NOMO-1 treated with dmso at 0.1 percent for 144 hours (cell line): ENCODE results near the gene CARNS1.
A peak's percentile ranks its signal among the peaks of the same experiment; 100 is the strongest.

ENCODE experiments used
- DNase-seq: peaks from one replicate; lab custom pipeline; 2025; ENCODE audit not compliant: unreplicated experiment; lab: John Stamatoyannopoulos, UW

CARNS1 gene, protein sequence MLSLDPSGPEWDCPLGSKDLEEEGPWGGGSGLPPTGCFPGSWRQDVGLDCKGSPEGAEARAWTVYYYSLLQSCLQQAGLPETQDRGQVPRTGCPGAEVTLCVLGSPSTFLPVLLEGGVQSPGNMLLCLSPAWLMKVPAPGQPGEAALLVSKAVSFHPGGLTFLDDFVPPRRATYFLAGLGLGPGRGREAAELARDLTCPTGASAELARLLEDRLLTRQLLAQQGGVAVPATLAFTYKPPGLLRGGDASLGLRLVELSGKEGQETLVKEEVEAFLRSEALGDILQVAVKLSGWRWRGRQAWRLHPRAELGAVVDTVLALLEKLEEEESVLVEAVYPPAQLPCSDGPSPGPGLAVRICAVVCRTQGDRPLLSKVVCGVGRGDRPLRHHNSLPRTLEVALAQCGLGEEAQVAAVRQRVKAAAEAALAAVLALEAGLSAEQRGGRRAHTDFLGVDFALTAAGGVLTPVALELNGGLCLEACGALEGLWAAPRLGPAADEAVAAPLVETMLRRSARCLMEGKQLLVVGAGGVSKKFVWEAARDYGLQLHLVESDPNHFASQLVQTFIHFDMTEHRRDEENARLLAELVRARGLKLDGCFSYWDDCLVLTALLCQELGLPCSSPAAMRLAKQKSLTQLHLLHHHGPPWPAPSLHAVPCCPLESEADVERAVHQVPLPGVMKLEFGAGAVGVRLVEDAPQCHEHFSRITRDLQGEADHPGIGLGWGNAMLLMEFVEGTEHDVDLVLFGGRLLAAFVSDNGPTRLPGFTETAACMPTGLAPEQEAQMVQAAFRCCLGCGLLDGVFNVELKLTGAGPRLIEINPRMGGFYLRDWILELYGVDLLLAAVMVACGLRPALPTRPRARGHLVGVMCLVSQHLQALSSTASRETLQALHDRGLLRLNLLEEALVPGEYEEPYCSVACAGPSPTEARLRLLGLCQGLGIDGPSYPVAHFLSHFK

DNA sequence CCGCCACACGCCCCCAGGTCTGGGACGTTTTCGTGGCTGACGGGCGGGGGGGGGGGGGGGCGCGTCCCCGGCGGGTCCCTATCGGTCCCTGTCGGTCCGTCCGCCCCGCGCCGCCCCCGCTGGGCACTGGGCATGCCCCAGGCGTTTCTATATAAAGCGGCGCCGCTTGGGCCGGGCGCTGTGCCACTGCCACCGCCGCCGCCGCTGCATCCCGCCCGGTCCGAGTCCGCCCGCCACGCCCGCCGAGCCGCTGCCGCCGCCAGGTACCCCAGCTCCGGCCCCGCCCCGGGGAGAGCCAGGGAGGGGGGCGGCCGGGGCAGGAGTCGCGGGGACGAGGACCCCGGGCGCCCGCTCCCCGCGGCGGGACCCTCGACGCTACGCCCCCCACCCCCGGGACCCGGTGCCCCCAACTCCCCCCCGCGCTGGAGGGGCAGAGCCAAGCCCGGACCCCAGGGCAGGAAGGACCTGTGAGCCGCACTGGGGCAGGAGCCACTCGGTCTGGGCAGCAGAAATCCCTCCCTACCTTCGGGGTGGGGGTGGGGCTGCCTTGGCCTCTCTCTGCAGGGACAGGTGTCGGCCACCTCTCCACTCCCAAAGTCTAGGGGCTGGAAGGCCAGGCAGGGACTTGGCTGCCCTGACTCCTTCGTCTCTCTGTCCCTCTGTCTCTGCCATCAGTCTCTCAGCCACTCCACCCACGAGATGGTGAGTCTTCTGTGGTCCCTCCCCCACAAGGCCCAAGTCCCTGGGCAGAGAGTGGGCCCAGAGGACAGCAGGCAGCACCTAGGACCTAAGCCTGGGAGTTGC is at the start of gene CARNS1:
Gene CARNS1 (plus strand): TSS at position 178 of the 804 bp plus-strand sequence. CDS start 522 bp downstream, at position 700.
- DNase-seq, result no peak

DNA sequence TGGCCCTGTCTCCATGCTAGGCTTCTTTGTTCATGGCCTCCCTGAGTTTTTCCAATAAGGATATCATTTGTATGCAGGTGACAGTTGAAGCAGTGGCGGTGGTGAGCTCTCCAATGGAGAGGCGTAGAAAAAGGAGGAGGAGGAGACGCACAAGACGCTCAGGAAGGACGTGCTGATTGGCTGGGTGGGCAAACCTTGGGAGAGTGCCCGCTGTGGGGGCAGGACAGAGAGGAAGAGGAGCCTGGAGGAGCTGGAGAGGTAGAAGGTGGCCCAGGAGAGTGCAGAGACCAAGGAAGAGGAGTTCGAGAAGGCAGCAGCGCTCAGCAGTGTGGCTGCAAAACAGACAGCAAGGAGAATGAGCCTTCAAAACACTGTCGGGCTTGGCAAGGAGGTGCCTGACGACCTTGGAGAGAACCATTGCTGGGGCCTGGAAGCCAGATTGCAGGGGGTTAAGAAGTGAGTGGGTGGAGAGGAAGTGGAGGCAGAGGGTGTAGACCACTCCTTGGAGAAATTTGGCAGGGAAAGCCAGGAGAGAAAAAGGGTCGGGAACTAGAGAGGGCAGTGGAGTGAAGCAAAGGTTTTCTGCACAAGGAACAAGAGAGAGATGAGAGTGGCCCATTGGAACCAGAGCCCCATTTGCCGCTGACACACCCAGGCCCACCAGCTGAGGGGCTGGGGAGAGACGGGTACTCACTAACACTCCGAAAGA is 49.6 kb upstream of the CARNS1 start:
- no peak for DNase-seq

DNA sequence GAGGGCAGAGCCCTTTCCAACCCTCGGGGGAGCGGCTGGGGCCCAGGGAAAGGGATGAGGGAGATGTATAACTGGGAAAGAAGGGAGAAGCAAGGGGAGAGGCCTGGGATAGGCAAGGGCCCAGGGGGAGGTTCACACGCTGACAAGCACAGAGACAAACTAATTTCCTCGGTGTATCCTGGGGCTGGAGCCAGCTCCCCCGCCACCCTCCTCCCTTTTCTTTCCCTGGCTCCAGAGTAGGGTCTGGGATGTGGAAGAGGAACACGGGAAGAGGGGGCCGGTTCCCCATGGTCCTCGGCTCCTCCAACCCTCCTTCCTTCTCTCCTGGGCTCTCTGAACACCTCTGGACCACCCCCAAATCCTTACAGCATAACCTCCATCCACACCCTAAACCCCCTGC is 48.9 kb upstream of the CARNS1 start:
- DNase-seq, result no peak

DNA sequence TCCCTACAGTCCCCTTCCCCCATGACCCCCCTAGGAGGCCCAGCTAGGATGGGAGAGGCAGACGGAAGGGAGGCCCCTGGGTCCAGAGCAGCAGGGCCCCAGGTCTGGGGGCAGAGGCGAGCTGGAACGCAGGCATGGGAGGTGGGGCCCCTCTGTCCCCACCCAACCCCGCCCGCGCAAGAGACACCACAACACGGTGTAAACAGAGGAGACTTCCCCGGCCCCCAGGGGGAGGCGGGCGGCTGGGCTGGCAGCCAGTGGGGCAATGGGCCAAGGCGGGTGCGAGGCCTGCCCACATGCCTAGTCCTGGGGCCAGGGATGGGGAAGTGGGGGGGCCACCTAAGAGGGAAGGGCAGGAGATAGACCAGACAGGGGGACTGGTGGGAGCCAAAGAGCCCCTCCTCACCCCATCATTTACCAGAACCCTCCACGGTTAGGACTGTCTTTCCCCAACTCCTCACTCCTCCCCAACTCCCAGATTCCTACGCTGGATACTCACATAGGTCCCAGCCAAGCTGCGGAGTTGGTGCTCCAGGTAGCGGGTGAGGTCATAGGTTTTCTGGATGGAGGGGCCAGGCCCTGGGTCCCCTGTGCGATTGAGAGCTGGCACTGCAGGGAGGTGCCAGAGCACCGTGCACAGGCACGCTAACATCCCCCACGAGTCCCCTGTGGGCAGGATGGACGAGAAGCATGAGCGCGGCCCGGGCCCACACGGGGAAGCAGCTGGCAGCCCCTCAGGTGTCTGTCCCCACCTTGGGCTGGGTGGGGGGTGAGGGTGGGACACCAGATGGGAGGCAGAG is 48.3 kb upstream of the CARNS1 start:
- no peak for DNase-seq

DNA sequence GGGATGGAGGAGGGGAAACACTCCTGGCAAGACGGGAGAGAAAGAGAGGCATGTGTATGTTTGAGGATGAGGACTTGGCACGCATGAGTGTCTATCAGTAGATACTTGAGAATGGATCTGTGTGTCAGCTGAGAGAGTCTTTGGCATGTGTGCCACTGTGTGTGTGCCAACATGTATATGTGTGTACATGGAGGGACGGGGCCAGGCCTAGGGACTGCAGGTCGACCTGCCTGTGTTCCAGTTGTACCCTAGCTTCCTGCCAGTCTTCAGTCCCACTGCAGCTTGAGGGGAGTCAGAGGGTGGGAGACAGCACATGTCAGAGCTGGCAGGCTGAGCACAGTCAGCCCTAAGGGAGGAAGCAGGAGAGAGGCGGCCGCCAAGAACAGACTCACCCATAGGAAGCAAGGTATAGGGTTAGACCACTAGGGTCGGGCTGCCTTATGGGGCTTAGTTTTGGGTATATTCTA is 47.7 kb upstream of the CARNS1 start:
- DNase-seq, result no peak

DNA sequence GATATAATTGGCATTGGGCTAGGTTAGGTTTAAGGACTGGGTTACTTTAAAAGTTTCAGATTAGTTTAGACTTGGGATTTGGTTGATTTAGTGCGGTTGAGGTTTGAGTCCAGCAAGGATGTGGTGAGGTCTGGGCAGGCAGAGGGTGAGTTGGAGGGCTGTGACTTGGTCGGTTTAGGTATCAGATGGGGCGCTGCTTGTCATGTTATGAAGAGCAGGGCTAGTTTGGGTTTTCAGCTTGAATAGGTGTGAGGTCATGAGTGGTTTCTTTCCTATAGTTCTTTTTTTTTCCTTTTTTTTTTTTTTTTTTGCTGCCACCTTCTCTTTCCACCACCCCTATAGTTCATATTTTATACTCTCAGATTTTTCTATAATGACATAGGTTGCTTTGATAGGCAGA is 46.9 kb upstream of the CARNS1 start:
- DNase-seq, result no peak

DNA sequence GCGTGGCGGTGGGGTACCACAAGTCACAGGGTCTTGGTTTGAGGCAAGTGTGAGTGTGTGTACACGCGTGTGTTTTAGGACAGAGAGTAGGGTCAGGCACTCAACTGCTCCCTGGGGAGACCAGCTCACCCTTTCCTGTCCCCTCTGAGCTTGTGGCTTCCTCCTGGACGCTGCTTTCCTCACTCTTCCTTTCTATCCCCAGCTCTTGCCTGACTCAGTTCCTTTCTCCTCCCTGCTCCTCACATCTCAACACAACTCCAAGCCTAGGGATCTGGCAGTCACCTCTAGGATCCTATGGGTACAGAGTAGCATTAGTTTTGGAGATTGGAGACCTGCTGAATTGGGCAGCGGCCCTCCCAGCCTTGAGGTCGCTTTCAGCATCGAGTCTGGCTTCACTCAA is 46.2 kb upstream of the CARNS1 start:
- DNase-seq, result no peak

DNA sequence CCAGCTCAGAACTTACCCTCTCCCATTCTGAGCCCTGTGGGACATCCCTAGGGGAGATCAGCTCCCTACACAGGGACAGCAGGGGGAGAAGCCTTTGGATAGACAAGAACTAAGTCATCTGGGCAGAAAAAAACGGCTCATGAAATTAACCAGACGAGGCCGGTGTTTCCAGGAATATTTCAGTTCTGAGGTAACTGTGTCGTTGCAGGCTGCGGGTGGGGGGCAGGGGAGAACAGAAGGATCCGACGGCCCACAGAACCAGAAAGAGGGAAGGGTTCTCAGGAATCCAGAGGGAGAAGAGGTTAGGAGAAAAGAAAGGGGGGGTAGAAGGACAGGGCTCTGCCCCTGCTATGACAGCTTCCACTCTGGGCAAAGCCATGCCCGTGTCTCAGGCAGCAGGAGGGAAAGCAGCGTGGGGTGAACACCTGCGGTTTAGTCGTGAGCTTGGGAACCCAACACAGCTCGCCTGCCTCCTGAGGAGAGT is 45.6 kb upstream of the CARNS1 start:
- no peak for DNase-seq

DNA sequence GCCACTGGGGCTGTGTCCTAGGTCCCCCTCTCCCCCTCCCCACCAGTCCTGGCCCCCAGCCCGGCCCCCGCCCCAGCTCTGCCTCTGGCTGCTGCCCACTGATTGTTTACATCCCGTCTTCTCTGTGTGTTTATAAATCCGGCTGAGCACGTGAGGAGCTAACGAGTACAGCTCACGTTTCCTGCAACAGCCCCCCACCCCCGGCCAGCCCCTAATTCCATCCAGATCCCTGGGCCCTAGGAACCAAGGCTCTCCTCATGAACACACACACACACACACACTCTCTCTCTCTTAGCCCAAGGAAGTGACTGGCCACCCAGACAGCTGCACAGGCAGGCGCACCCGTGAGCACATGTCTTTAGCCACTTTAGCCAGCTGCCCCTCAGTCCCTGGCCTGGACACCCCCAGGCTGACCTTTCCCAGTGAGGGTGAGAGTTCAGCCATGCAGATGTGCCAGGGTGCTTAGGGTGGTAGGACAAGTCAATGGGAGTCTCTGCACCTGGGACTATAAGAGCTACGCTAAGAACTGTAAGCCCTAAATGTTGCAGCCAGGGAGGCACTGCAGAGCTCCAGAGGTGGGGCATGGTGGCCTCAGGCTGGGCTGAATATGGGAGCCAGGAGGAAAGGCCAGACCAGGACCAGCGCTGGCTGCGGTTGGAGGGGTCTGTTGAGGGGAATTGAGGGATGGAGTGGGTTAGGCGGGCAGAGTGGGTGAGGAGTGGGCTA is 45.0 kb upstream of the CARNS1 start:
- no peak for DNase-seq

DNA sequence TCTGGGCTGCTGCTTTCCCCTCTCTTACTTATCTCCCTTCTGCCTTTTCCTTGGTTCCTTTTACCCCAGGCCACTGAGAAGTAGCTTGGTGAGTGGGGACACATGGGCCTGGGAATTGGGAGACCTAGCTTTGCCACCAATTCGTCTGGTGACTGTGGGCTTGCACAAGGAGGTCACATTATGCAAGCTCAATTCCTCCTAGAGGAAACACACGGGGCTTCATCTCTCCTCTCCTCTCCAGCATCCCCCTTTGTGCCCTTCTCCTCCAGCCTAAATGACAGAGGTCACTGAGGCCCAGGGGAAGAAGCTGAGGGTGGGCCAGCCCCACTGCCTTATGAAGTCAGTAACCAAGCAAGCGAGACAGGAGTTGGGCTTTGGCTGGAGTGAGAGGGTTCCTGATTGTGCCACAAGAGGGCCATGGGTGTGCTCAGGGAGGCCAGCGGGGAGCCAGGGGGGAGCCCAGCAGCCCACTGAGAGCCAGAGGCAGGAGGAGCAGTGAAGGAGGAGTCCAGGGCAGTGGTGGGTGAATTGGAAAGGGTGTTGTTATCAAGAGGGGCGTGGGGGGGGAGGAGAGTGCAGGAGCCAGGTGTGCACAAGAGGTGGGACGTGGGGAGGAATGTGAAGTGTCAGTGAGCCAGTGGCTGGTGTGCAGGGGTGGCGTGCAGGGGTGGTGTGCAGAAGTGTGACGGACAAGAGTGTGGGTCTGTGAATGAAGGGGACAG is 44.1 kb upstream of the CARNS1 start:
- peak; percentile 35 for DNase-seq

DNA sequence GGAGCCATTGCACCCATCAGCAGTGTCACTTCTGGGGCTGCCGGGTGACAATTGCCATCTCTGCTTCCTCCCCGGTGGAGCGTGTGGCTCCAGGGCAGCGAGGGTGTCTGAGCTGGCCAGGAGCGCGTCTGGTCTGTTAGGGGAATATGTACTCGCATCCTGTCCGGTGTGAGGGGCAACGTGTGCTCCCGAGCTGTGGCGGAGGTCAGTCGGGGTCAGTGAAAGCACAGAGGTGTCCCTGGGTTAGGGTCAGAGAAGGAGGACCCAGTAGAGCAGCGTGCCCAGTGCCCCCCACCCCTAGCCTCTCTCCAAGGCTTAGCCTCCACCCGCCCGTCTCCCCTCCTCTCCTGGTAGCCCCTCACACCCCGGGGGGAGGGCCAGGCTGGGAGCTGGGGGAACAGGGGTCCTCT is 43.6 kb upstream of the CARNS1 start:
- no peak for DNase-seq

DNA sequence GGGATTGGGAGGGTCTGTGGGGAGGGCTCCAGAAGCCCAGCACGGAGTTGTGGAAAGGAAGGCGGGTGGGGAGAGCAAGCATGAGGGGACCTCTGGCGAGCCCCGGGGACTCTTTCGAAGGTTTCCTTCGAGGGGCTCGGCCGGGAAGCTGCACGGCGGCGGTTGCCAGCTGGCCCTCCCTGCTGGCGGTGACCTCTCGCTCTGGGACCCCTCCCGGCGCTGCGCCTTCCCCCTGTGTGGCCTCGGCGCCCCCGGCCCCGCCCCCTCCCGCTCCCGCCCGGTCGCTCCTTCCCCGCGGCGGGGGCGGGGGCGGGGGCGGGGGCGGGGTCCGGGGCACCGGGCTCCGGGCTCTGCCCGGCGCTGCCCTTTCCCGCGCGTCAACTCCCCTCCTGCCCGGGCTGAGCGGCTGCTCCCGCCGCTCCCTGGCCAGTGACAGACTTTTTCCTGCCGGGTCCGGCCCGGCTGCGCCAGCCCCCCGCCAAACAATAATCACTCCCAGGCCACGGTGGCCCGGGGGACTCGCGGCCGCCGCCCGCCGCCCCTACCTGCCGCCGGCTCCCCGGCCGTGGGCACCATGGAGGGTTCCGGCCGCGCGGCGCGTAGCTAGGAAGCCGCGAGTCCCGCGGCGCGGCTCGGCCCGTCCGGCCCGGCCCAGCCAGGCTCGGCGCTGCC is 43.0 kb upstream of the CARNS1 start:
- DNase-seq, result no peak

DNA sequence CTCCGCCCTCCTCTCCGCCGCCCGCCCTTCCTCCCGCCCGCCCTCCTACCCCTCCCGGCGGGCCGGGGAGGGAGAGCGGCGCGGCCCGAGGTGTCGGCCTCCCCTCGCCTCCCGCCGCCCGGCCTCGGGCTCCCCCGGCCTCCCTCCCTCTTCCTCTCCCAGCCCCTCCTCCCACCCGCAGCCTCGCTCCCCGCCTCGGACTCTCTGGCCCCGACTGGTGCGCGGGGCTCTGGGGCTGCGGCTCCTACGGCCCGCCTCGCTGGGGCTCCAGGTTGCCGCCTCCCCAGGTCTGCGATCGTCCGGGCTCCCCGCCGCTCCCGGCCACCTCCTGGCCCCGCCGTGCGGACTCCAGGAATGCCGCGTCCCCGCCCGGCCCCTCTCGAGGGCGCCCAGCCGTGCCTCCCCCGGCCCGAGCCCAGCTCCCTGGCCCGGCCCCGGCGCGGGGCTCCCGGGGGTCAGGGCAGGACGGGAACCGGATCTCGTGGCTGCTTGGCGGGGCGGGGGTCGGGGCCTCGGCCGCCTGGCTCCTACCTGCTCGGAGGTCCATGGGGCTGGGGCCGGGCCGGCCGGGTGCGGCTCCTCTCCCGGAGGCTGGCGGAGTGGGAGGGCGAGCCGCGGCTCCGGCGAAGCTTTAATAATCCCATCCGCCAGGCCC is 42.4 kb upstream of the CARNS1 start, which contains the start of gene CLCF1:
Gene CLCF1 (minus strand): TSS at position 606 of the 655 bp plus-strand sequence. CDS start 59 bp downstream, at position 547.
- peak; percentile 14 for DNase-seq

DNA sequence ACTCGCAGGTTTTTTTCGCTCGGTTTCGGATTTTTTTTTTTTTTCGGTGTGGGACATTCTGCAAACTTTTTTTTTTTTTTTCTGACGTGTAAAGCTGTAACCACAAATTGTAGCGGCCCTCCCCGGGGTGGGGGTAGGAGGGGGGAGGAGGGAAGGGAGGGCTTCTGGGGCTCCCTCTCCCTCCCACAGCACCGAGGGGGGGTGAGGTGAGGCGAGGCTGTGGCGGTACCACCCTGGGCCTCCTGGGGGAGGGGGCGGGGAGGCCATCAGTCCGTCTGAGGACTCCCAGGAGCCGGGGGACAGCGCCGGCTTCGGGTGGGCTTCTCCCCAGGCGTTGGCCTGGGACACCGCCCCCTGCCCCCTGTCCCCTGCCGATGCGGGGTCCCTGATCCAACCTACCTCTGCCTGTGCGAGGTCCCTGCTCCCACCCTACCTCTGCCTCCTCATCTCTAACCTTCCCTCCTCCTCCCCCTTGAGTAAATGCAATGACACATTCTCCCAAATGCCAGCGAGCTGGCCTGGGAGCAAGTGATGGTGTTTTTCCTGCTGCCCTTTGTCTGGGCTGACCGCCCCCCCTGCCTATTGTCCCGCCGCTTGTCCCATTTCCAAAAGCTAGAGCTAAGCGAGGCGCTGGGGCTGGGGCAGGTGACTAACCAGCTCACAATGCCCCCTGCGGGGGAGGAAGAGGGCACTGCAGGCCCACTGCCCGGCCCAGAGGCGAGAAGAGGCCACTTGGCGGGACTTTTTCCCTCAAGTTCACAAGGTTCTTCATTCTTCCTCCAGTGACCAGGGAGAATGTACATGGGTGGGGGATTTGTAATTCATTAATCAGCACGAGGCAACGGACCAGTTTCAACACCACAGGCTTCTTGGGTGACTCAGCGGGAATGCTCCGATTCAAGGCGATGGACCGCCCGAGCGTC is 41.6 kb upstream of the CARNS1 start:
- peak; percentile 60 for DNase-seq

DNA sequence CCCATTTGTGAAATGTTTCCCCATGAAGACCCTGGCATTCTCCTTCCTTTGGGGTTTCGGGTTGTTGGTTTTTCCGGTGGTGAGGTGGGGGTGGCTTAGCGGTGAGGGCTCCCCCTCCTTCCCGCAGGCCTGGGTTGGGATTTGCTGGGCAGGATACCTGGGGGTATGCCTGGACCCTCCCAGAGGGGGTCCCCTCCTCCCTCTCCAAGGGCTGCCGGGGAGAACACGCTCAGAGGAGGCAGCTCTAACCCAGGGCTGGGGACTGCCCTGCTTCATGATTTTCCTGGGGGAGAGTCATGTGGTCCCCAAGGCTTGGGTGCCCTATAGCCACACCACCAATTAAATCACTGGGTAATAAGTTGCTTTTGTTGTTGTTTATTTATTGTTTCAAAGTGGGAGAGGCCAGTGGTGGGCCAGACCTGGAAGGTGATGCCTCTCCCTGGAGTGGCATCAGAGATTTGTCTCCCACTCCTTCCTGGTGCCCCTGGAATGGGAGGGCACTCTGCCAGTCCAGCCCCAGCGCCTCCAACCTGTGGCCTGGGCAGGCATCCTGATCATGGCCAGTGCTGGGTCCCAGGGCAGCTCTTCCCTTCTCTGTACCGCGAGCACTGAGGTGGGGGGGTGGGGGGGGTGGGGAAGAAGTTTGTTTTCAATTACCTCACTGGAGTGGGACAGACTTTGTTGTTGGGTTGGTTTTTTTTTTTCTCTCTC is 40.8 kb upstream of the CARNS1 start:
- DNase-seq, result no peak
